ENCODE measurements around the gene C22orf15.

The C22orf15 gene

GRCh38 chr22:23750714-23751440 lies 11.9 kb upstream of the C22orf15 start, which contains the start of gene ZNF70:
Gene ZNF70, minus strand, starts transcription at chr22:23751112. Its CDS starts 5,972 bp downstream, at chr22:23745140.
- DNase-seq (ENCODE audit: low spot score), result peak; percentile 87

GRCh38 chr22:23751441-23751996 lies 11.3 kb upstream of the C22orf15 start:
- DNase-seq (ENCODE audit: low spot score), result no peak

- no peak for DNase-seq (ENCODE audit: low spot score)
Measured at GRCh38 chr22:23752090-23752691, 10.6 kb upstream of the C22orf15 start.

- DNase-seq (ENCODE audit: low spot score), result no peak
Measured at GRCh38 chr22:23752750-23753149, 10.0 kb upstream of the C22orf15 start.

- DNase-seq (ENCODE audit: low spot score), result no peak
Measured at GRCh38 chr22:23753385-23753784, 9.4 kb upstream of the C22orf15 start.

- DNase-seq (ENCODE audit: low spot score), result no peak
Measured at GRCh38 chr22:23754220-23754919, 8.4 kb upstream of the C22orf15 start, which contains the start of gene VPREB3. Gene VPREB3, minus strand, starts transcription at chr22:23754425. Its CDS starts 62 bp downstream, at chr22:23754363.

- no peak for DNase-seq (ENCODE audit: low spot score)
Measured at GRCh38 chr22:23754980-23755636, 7.7 kb upstream of the C22orf15 start.

- no peak for DNase-seq (ENCODE audit: low spot score)
Measured at GRCh38 chr22:23755711-23756110, 7.1 kb upstream of the C22orf15 start.

- DNase-seq (ENCODE audit: low spot score), result no peak
Measured at GRCh38 chr22:23756891-23757290, 5.9 kb upstream of the C22orf15 start.

GRCh38 chr22:23759566-23759965 lies 3.2 kb upstream of the C22orf15 start:
- DNase-seq (ENCODE audit: low spot score), result no peak

GRCh38 chr22:23760056-23760455 lies 2.7 kb upstream of the C22orf15 start:
- DNase-seq (ENCODE audit: low spot score), result no peak

- no peak for DNase-seq (ENCODE audit: low spot score)
Measured at GRCh38 chr22:23763579-23763945, 772 bp downstream of the C22orf15 start.

- no peak for DNase-seq (ENCODE audit: low spot score)
Measured at GRCh38 chr22:23763954-23764353, 1.2 kb downstream of the C22orf15 start.

GRCh38 chr22:23764899-23765881 lies 2.4 kb downstream of the C22orf15 start:
- DNase-seq (ENCODE audit: low spot score), result no peak

GRCh38 chr22:23767303-23767672 lies 4.5 kb downstream of the C22orf15 start:
- no peak for DNase-seq (ENCODE audit: low spot score)

- peak; percentile 90 for DNase-seq (ENCODE audit: low spot score)
Measured at GRCh38 chr22:23767673-23768548, 5.1 kb downstream of the C22orf15 start, which contains the start of gene CHCHD10. Gene CHCHD10, minus strand, starts transcription at chr22:23767972. Its CDS starts 98 bp downstream, at chr22:23767874.

GRCh38 chr22:23769321-23769965 lies 6.7 kb downstream of the C22orf15 start:
- DNase-seq (ENCODE audit: low spot score), result no peak

- no peak for DNase-seq (ENCODE audit: low spot score)
Measured at GRCh38 chr22:23772315-23772648, 9.5 kb downstream of the C22orf15 start.

Measured in hepatic stellate cell (primary cell).